Measurements from ENCODE around the gene AMELX.

Gene AMELX

GRCh38 chrX:11293113-11293512, at the start of gene AMELX:
Gene AMELX, plus strand, starts transcription at chrX:11293413. Its CDS starts 1,376 bp downstream, at chrX:11294789.
- DNase-seq (ENCODE audit: low read depth in 2 of 2): no peak

DNA sequence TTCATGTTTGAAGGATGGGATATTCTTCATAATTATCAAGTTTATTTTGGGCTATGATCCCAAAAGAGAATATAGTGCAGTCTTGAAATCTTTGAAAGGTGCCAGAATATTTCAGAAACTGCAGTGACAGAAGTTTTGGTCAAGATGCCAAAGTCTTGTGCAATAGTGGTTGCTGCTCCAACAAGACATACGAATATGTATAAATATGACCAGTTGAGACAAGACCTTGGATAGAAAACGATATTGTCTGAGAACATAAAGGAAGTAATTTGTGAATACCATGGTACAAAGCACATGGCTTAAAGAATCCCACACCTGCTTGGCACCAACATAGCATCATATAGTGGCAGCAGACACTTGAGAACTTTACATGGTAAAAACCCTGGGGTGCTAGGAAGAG, 48.6 kb upstream of the AMELX start:
- no peak for DNase-seq (ENCODE audit: low read depth in 2 of 2)

DNA sequence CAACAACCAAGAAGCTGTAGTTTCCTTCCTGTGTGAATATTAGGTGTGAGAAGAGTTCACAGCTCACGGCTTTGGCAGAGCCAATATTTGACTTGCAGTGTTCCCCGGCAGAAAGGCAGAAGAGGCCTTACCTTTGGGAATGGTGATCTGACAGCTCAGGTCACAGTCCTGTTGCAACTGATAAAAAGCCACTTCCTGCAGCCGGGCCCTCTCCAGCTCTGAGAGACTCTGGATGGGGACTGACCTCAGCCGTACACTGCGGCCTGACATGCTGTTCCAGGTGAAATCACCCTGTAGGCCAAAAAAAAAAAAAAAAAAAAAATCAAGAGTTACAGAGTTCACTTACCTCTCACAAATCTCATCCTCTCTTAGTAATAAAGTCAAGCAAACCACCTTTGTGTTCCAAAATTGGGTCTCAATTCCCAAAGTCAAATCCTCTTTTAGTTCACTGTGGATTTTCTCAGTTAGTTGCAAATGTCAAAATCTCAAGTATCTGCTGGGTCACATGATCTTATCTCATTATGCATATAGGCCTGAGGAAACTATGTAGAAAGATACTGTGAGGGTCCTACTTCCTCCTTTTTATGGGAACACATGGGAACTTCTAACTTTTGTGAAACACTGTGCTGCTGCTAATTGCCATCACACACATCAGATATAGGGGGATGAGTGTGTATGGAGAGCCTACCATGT, 38.6 kb upstream of the AMELX start:
- DNase-seq (ENCODE audit: low read depth in 2 of 2): no peak

DNA sequence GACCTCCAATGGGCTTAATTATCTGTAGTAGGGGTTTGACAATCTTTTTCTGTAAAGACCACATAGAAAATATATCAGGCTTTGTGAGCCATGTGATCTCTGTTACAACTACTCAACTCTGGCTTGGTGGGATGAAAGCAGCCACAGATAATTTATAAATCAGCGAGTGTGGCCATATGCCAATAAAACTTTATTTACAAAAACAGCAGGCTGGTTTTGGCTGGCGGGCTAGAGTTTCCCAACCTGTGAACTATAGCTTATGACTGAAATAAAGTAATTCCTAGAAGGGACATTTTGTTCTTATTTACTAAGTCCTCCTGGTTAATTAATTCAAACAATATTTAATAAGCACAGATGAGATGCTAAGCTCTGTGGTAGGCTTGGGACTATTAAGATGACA, 35.9 kb upstream of the AMELX start:
- DNase-seq (ENCODE audit: low read depth in 2 of 2): no peak

DNA sequence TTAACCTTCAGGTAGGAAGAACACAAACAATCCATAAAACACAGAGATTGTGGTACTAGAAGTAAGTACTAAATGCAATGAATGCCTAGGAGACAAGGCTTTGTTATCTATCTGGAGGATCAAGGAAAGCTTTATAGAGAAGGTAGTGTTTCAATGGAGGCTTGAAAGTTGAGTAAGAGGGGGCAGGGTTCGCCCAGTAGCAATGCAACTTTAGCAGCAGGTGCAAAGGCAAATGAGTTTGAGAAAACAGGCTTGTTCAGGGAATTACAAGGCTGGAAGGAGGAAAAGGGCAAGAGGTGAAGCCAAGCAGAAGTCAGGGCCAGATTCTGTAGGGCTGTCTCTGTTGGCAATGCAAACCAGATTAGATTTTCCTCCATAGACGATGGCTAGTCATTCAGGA, 35.5 kb upstream of the AMELX start:
- no peak for DNase-seq (ENCODE audit: low read depth in 2 of 2)

DNA sequence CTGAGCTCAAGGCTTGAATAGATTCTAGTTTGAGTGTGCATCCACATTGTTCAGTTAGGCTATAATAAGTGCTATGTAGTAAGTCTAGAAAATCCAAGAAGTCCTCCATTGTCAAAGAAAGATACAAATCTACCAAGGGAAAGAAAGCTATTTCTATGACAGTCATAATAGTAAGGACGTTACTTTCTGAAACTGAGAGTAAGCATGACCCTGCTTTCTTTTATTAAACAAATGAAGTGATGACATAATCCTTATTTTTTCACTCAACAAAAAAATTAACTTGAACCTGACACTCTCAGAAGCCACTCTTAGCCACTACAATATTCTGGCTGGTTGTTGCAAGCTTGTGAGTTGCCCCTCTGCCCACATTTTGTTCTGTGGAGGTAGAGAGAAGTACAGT, 33.8 kb upstream of the AMELX start:
- DNase-seq (ENCODE audit: low read depth in 2 of 2): no peak

- DNase-seq (ENCODE audit: low read depth in 2 of 2): no peak
These were observed 32.0 kb upstream of the AMELX start for GRCh38 chrX:11261260-11261659.

DNA sequence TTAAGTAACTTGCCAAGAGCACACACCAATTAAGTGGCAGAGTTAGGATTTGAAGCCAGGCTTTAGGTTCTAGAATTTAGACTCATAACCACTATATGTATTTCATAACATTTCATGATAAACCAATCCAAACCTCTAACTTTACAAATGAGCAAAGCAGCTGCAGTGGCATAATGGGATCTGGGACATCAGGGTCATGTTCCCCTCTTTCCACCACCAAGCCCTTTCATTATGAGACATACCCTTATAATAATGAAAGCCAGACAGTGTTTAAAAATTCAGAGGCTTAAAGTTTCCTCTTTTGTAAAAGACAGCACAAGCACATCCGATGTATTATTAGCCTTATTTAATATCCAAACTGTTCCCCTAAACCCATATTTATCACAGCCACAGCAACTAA, 28.3 kb upstream of the AMELX start:
- DNase-seq (ENCODE audit: low read depth in 2 of 2): no peak

- DNase-seq (ENCODE audit: low read depth in 2 of 2): no peak
These were observed 27.9 kb upstream of the AMELX start for GRCh38 chrX:11265352-11265751.

GRCh38 chrX:11266573-11267003, 26.6 kb upstream of the AMELX start:
- no peak for DNase-seq (ENCODE audit: low read depth in 2 of 2)

- no peak for DNase-seq (ENCODE audit: low read depth in 2 of 2)
These were observed 25.8 kb upstream of the AMELX start for GRCh38 chrX:11267425-11267824.

- DNase-seq (ENCODE audit: low read depth in 2 of 2): no peak
These were observed 24.2 kb upstream of the AMELX start for GRCh38 chrX:11269006-11269405.

DNA sequence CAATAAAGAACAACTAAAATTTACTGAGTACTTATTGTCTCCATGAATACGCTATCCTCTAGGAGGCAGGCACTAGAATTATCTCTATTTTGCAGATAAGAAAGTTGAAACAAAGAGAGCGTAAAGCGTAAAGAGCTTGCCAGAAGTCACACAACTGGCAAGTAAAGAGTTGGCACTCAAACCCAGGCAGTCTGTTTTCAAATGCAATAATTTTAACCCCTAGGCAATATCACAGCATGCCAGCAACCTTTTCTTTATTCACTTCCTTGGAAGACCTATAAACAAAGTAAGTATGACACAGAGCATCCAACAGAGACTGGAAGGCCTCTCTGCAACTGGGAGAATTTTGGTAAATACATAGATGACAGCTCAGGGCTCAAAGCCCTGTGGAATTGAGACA, 23.2 kb upstream of the AMELX start:
- no peak for DNase-seq (ENCODE audit: low read depth in 2 of 2)

- no peak for DNase-seq (ENCODE audit: low read depth in 2 of 2)
These were observed 20.9 kb upstream of the AMELX start for GRCh38 chrX:11272290-11272689.

- no peak for DNase-seq (ENCODE audit: low read depth in 2 of 2)
These were observed 20.4 kb upstream of the AMELX start for GRCh38 chrX:11272863-11273262.

- no peak for DNase-seq (ENCODE audit: low read depth in 2 of 2)
These were observed 19.7 kb upstream of the AMELX start for GRCh38 chrX:11273544-11273943.

DNA sequence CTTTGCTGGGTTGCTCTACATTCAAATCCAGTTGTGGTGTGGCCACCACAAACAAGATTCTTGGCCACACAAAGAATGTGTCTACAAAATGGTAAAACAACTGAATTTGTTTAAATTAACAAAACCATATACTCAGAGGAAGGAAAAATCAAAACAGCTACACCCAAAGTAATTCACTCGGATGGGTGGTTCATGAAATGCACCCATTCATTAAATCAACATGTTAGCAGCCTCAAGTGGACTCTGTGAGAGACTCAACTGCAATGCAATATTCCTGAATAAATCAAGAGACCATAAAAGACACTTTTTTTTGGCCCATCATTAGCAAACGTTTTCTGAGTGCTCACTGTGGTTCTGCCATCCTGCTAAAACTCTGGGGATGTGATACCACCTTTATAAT, 11.2 kb upstream of the AMELX start:
- no peak for DNase-seq (ENCODE audit: low read depth in 2 of 2)

GRCh38 chrX:11285651-11286050, 7.6 kb upstream of the AMELX start:
- DNase-seq (ENCODE audit: low read depth in 2 of 2): no peak

DNA sequence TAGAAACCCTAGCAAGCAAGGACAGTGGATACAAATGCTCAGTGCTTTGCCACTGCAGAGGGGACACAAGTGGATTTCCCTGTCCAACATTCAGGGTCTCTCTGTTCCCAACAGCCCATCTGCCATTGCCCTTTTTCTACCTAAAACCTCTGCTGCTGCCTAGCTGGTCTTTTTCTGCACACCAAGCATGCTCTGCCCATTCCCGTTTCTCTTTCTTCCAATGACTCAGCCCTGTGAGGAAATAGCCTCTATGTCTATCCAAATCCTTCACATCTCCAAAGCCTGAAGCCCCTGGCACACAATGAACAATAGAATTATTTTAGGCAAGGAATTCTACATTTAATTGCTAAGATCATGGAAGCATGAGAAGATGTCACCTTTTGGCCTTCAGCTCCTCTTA, 5.7 kb upstream of the AMELX start:
- DNase-seq (ENCODE audit: low read depth in 2 of 2): no peak

DNA sequence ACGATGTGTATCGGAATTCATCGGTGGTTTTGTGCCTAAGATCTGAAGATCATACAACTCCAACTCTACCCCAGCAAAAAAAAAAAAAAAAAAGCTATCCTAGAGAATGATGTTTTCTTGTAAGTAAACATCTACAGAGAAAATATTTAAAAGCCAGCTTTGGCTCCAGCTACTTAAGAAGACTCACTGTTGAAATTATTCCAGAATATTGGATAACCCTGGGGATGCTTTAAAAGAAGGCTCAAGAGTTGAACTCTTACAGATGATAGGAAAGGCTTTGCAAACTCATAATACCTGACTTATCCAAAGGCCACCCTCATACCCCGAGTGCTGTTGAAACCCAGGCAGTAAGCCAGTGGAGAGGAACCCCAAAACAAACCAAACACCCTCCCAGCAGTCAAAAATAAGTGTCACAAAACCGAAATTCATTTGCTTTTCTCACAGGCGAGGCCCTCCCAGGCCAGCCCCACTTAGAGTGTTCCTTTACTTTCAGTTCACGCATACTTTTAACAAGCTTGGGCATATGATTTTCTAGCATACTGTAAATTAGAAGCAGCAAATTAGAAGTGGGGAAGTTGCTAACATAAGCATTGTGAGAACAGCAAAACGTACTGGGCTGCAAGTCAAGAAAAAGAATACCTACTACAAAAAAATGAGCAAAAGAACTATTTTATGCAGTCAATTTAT, 2.7 kb upstream of the AMELX start:
- no peak for DNase-seq (ENCODE audit: low read depth in 2 of 2)

- DNase-seq (ENCODE audit: low read depth in 2 of 2): no peak
These were observed 2.8 kb downstream of the AMELX start for GRCh38 chrX:11296051-11296450.

- DNase-seq (ENCODE audit: low read depth in 2 of 2): no peak
These were observed 5.4 kb downstream of the AMELX start for GRCh38 chrX:11298600-11298999.

DNA sequence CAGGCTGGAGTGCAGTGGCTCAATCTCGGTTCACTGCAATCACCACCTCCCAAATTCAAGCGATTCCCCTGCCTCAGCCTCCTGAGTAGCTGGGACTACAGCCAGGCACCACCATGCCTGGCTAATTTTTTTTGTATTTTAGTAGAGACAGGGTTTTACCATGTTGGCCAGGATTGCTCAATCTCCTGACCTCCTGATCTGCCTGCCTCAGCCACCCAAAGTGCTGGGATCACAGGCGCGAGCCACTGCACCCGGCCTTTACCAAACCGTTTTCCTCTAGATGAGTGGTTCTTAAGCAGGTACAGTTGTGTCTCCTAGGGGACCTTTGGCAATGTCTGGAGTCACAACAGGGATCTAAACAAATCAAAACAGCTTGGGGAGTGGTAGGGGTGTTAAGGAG, 11.6 kb downstream of the AMELX start:
- DNase-seq (ENCODE audit: low read depth in 2 of 2): no peak

- DNase-seq (ENCODE audit: low read depth in 2 of 2): no peak
These were observed 12.4 kb downstream of the AMELX start for GRCh38 chrX:11305641-11306040.

Data from activated CD8-positive, alpha-beta memory T cell treated with anti-CD3 and anti-CD28 coated beads for 4 hours (primary cell).